ENCODE results near the gene TRAF2.
"Not testable (repeated sequence)": the region's sequence is repeated elsewhere in the genome, so short reads cannot be mapped to it uniquely, and the experiment has no call there.

TRAF2 gene

GRCh38 chr9:136857166-136857565 lies 29.1 kb upstream of the TRAF2 start:
- no peak for DNase-seq

DNA sequence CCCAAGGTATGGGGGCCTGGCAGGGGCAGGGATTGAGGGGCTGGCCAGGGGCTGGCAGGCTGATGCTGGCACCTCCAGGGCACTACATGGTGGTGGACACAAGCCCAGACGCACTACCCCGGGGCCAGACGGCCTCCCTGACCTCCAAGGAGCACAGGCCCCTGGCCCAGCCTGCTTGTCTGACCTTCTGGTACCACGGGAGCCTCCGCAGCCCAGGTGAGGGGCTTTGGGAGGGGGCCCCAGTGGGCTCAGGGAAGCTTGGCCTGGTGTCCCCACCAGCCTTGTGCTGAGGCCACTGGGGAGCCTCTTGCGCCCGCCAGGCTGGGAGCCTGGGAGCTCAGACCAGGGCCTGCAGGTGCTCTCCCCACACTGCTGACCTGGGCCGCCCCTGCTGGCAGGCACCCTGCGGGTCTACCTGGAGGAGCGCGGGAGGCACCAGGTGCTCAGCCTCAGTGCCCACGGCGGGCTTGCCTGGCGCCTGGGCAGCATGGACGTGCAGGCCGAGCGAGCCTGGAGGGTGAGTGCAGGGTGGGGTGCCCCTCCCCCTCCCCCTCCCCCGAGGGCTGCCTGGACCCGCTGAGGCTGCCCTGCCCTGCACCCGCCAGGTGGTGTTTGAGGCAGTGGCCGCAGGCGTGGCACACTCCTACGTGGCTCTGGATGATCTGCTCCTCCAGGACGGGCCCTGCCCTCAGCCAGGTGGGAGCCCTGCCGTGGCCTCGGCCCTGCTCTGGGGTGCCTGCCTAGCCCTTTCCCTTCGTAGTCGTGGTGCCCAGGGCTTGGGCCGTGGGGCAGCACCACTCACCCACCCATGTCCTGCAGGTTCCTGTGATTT lies 28.5 kb upstream of the TRAF2 start:
- DNase-seq: no peak

GRCh38 chr9:136858452-136858843 lies 27.9 kb upstream of the TRAF2 start:
- no peak for DNase-seq

- no peak for DNase-seq
Observed at GRCh38 chr9:136858844-136859757, 27.2 kb upstream of the TRAF2 start.

DNA sequence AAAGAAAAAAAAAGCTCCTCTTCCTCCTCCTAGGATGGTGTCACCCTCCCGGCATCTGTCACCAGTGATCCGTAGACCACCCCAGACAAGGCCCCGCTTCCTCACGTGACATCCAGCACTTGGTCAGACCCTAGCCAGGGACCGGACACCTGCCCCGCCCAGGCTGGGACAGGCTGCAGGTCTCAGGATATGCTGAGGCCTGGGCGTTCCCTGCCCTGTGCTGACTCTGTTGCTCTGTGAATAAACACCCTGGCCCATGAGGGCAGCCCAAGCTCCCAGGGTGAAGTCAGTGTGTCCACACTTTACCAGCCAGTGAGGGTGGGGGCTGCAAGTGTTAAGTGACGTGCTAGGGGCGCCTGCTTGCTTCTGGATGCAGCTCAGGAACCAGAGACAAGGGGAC lies 25.8 kb upstream of the TRAF2 start:
- DNase-seq: no peak

GRCh38 chr9:136860933-136861873 lies 25.1 kb upstream of the TRAF2 start:
- no peak for DNase-seq

- DNase-seq: no peak
Observed at GRCh38 chr9:136861874-136862457, 24.4 kb upstream of the TRAF2 start.

DNA sequence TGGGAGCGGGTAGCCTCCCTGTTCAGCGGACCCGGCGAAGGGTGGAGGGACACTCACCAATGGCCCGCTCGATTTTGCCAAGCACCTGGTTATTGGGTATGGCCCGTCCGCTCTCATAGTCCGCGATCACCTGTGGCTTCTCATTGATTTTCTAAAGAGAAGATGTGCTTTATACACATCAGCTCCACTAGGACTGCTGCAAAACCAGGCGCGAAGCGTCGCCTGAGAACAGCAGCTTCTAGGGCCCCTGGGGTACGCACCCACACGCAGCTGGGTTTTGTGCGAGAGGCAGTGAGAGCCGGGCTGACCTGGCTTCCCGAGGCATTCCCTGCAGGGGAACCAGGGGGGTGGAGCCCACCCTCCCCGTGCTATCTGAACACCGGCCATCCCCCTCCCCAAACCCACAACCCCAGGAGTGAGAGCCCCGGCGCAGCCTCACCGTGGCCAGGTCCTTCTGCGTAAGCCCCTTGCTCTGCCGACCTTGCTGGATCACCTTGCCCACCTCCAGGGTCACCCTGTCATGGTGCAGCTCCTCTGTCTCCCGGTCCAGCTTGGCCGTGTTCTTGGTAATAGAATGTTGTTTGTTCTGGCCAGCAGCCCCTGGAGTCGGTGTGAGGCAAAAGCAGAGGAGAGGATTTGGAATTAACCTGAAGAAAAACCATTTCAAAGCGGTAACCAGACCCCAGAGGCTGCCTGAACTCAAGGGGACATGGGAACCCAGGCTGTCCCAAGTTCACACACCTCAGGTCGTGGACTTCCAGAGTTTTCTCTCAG lies 23.3 kb upstream of the TRAF2 start:
- DNase-seq: no peak

- no peak for DNase-seq
Observed at GRCh38 chr9:136863623-136864273, 22.6 kb upstream of the TRAF2 start.

DNA sequence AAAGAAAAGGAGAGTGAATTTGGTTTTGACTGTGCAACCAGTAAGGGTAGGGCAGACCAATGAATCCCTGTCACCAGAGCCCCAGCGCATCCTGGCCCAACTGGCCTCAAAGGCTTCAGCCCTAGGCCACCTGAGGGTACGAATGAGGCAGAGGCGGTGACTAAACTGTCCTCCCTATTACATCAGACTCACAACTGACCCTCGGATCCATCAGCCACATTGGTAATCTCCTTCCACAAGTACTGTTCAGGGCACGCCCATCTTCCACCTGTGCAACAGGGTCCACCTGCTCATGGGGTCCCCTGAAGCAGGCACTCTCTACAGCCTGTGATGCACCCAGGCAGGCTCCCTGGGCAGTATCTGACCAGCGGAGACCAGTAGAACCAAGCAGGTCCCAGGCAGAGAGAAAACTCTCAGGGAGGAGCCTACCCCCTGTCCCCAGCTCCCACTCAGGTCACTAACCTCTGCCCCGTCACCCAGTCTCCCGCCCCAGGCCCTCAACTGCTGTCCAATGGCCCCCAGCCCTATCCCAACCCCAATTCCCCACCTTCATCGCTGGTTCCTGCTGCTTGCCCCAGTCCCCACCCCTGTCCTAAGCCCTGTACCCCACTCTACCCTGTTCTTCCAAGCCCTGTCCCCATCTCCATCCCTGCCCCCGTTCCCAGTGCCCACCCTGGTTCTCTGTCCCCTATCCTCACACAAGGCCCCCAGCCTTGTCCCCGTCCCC lies 21.1 kb upstream of the TRAF2 start:
- DNase-seq: no peak

DNA sequence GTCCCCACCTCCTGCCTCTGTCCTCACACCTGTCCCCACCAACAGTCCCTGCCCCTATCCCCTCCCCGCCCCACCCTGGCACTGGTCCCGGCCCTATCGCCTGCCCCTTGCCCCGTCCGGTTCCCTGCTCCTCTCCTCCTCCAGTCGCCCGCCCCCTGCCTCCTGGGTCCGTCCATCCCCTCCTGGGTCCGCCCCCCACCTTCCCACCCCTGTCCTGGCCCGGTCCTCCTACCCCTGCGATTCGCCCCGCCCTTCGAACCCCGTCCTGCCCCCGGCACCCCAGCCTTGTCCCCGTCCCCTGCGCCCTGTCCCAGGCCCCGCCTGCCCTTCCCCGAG lies 20.6 kb upstream of the TRAF2 start:
- DNase-seq: no peak

GRCh38 chr9:136866898-136867421 lies 19.4 kb upstream of the TRAF2 start:
- not testable (repeated sequence) for DNase-seq

GRCh38 chr9:136867480-136867879 lies 18.8 kb upstream of the TRAF2 start:
- DNase-seq: no peak

GRCh38 chr9:136867917-136868316 lies 18.4 kb upstream of the TRAF2 start:
- DNase-seq: no peak

GRCh38 chr9:136868644-136869043 lies 17.7 kb upstream of the TRAF2 start:
- no peak for DNase-seq

GRCh38 chr9:136869611-136870010 lies 16.7 kb upstream of the TRAF2 start:
- DNase-seq: not testable (repeated sequence)

- DNase-seq: no peak
Observed at GRCh38 chr9:136875155-136875554, 11.2 kb upstream of the TRAF2 start.

- DNase-seq: no peak
Observed at GRCh38 chr9:136876476-136876875, 9.8 kb upstream of the TRAF2 start.

- DNase-seq: no peak
Observed at GRCh38 chr9:136880651-136881050, 5.7 kb upstream of the TRAF2 start.

DNA sequence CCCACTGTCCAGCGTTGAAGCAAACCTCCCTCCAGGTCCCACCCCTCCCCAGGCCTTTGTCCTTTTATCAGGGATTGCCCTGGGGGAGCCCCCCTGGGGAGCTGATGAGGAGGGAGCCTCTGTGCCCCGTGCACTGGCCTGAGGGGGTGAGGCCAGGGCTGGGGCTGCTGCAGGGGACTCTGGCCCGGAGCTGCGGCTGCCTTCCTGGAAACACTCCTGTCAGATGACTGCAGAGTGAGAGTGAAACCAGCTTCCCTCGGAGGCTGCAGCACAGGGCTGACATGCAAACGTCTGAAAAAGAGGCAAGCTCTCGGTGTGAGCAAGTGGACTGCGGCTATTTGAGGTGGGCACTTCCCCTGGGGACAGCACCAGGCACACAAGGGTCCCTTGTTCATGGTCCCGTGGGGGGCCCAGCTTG lies 4.6 kb upstream of the TRAF2 start:
- no peak for DNase-seq

All from right kidney (tissue), 1 donor.